GM12801 (cell line): Measurements from ENCODE around the gene HIPK2.

Experiments
- TF ChIP-seq, protein P1 (sequence below): IDR thresholded peaks from one replicate; pipeline ENCODE4 v1.5.1; 2011; ENCODE audit warnings: control low read depth; ENCODE audit not compliant: insufficient read length; ENCODE audit errors: extremely low read depth

HIPK2 gene

DNA sequence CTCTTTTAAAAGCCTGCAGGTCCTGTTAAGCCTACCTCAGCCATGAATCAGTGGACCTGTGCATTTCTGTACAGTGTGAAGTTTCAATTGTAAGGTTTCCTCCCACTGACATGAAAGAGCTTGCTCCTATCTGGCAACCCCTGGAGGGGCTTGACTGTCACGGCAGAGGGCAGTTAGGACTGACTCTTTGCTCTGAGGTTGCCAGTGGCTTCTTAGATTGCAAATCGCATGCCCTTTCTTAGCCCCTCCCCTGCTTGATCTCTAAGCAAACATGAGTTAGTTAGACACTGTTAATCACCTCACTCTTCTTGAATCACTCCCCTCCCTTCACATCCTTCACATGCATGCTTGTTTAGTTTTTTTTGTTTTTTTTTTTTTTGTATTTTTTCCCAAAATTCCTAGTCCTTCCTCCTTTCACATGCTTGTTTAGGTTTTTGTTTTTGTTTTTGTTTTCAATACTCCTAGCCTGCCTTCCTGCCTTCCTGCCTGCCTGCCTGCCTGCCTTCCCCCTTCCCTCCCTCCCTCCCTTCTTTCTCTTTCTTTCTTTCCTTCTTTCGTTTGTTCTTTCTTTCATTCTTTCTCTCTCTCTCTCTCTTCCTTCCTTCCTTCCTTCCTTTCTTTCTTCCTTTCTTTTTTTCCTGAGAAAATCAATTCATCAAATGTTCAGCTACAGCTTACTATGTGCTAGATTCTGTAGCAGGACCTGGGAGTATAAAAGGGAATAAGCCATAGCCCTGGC lies 6.0 kb upstream of the HIPK2 start:
- TF ChIP-seq, protein P1, sequence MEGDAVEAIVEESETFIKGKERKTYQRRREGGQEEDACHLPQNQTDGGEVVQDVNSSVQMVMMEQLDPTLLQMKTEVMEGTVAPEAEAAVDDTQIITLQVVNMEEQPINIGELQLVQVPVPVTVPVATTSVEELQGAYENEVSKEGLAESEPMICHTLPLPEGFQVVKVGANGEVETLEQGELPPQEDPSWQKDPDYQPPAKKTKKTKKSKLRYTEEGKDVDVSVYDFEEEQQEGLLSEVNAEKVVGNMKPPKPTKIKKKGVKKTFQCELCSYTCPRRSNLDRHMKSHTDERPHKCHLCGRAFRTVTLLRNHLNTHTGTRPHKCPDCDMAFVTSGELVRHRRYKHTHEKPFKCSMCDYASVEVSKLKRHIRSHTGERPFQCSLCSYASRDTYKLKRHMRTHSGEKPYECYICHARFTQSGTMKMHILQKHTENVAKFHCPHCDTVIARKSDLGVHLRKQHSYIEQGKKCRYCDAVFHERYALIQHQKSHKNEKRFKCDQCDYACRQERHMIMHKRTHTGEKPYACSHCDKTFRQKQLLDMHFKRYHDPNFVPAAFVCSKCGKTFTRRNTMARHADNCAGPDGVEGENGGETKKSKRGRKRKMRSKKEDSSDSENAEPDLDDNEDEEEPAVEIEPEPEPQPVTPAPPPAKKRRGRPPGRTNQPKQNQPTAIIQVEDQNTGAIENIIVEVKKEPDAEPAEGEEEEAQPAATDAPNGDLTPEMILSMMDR = no peak

DNA sequence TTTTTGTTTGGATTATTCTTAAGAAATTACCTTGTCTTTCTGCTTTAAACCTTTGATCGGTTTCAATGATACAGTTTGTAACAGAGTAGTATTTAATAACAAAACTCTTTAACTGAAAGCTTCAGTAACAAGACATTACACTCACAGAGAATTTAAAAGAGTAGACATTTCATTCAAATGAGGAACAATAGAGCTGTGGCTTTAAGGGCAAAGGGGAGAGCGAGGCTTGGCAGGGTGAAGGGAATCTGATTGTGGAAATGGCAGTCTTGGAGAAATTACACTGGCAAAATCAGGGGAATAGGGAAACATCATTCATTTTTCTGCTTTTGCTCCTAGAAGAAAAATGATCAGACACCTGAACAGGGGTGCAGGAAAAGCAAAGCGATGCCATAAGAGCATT lies 5.1 kb upstream of the HIPK2 start:
- TF ChIP-seq, protein P1 = no peak

DNA sequence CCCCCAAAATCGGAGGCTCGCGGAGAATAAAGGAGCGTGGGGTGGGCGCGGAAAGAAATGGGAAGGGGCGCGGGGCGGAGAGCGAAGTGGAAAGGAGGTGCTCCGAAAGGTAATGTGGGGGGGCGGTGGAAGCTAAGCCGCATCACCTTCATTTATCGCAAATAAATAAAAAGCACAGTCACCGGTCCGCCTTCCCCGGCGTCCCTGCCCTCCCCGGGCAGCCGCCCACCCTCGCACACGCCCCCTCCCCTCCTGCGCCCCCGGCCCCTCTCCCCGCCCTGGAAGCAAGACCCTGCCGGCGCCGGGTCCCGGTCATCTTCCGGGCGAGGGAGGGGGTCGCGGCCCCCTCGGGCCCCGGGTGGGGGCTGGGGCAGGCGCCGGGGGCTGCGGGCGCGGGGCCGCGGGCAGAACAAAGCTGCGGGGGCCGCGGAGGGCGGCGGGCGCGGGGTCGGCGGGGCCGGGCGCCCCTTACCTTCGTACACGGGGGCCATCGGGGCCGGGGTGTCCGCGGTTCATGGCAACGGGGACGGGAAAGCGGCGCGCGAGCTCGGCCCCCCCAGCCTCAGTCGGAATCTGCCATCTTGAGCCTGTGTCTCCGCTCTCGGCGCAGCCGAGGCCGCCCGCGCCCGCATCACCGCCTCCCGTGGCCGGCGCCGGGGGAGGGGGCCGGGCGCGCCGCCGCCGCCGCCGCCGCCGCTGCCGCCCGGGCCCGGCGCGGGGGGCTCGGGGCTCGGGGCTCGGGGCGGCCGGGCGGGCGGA lies 486 bp downstream of the HIPK2 start:
- TF ChIP-seq, protein P1 = no peak

DNA sequence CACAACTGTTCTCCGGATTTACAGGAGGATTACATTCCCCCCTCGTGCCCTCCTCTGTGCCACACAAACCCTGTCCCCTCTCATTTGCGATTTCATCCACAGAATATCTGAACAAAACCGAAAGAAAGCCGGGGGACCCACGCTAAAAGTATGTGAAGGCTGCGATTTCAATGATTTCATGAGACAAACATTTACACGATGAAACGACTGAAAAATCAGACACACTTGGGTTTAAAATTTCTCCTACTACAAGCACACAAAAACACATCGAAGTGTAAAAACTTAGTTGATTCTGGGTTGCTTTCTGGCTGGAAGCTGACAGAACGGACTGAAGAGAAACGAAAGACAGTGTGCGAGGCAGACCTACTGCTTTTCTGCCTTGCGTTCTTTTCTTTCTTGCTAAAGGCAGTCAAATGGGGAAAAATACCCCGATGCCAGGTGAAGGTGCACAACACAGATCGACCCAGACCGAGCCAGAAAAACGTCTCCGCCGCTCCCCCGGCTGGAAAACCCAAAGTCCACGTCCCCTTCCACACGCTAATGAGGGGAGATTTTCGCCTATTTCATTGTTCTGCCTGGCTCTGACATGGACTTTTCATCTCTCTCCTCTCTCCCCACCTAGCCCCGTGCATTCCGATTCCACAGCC lies 1.2 kb downstream of the HIPK2 start:
- TF ChIP-seq, protein P1 = no peak

DNA sequence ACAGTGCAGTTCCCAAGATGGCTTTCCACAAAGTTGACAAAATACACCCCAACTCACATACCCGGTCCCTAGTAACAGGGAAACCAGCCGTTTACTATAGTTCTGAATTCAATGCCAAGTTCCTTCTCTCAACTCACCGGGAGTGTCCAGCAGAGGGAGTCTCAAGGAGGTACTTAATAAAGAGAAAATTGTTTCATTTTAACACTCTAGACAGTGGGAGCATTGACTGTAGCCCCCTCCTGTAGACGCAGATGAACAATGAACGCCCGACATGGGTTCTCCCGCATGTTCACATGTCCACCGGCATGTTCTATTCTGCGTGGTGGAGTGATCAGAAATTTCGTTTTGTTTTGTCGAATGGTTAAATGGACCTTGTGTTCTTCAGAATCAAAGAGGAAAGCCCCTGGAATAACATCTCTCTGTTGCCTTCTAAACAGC lies 1.9 kb downstream of the HIPK2 start:
- TF ChIP-seq, protein P1 = no peak

DNA sequence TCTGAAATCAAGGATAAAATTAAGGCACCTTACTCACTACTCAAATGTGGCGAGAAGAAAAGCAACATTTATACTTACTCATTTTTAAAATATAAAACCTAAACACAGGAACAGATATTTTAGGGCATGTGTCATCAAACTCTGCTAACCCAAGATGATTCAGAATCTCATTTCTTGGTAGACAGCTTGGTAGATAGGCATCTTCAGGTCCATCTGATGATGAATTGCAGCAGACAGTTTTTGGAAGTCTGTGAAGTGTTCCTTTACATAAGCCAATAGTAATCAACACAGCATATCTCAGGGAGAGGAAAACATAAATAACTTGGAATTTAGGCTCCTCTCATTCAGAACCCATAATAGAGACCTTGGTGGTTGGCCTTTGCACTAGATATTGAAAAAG lies 3.4 kb downstream of the HIPK2 start:
- TF ChIP-seq, protein P1 = no peak

DNA sequence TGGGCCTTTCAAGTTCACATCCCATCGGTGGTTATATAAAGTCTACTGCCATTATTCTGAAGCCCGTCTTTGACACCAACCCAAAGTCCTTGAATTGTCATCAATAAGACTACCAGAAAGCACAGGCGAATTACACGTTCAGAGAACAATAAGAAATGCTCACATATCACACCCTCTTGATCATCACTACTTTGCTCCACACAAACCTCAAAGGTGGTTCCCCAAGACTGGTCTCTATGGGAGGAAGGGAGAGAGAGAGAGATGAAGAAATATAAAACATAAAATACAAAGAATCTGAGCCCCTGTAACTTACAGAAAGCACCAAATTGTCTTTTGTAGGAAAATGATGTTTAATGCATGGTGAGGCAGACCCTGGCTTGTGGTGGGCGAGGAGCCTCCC lies 4.4 kb downstream of the HIPK2 start:
- TF ChIP-seq, protein P1 = no peak
